Endothelial cell (in vitro differentiated cells): Measurements from ENCODE around the gene IFFO2. TPM values are rescaled to one million over a fixed set of nuclear protein-coding genes. Genes with fewer than 3 reads are reported as not detected.

Experiments
- DNase-seq: peaks from one replicate; pipeline ENCODE4 v3.0.0; 2021; ENCODE audit warnings: low spot score
- H3K27ac Mint-ChIP-seq: one replicate; pipeline ENCODE4 v1.8.0; 2021; ENCODE audit warnings: mixed read lengths, inconsistent platforms; ENCODE audit not compliant: unreplicated experiment
- H3K27me3 Mint-ChIP-seq: one replicate; pipeline ENCODE4 v1.8.0; 2021; ENCODE audit warnings: mild to moderate bottlenecking, moderate library complexity, mixed read lengths, inconsistent platforms; ENCODE audit not compliant: unreplicated experiment
- H3K36me3 Mint-ChIP-seq: one replicate; pipeline ENCODE4 v1.8.0; 2021; ENCODE audit warnings: mild to moderate bottlenecking, low read depth, mixed read lengths, inconsistent platforms; ENCODE audit not compliant: unreplicated experiment
- H3K4me1 Mint-ChIP-seq: one replicate; pipeline ENCODE4 v1.8.0; 2021; ENCODE audit warnings: mild to moderate bottlenecking, mixed read lengths, inconsistent platforms; ENCODE audit not compliant: unreplicated experiment
- H3K4me3 Mint-ChIP-seq: one replicate; pipeline ENCODE4 v1.8.0; 2021; ENCODE audit warnings: mild to moderate bottlenecking, mixed read lengths, inconsistent platforms; ENCODE audit not compliant: unreplicated experiment
- H3K9me3 Mint-ChIP-seq: one replicate; pipeline ENCODE4 v1.8.0; 2021; ENCODE audit warnings: mixed read lengths, inconsistent platforms; ENCODE audit not compliant: unreplicated experiment
- total RNA-seq: library from RNA; stranded (reverse); fragmentation: NEBNext Ultra II Directional; extraction: Animal tissue kit (Norgen Biotek cat#: 25700); gene quantifications from one replicate; pipeline ENCODE4 v1.2.1, GENCODE V29; 2021; ENCODE audit not compliant: unreplicated experiment
- TF ChIP-seq, protein P1 (sequence below): fragments of 200-600 bp; sonication (generic); IDR thresholded peaks from one replicate; pipeline ENCODE4 v1.5.0; 2021; ENCODE audit warnings: antibody characterized with exemption; ENCODE audit not compliant: unreplicated experiment

IFFO2 gene
- total RNA-seq, 1 donor from 2014 or later, result 16.7 TPM

DNA sequence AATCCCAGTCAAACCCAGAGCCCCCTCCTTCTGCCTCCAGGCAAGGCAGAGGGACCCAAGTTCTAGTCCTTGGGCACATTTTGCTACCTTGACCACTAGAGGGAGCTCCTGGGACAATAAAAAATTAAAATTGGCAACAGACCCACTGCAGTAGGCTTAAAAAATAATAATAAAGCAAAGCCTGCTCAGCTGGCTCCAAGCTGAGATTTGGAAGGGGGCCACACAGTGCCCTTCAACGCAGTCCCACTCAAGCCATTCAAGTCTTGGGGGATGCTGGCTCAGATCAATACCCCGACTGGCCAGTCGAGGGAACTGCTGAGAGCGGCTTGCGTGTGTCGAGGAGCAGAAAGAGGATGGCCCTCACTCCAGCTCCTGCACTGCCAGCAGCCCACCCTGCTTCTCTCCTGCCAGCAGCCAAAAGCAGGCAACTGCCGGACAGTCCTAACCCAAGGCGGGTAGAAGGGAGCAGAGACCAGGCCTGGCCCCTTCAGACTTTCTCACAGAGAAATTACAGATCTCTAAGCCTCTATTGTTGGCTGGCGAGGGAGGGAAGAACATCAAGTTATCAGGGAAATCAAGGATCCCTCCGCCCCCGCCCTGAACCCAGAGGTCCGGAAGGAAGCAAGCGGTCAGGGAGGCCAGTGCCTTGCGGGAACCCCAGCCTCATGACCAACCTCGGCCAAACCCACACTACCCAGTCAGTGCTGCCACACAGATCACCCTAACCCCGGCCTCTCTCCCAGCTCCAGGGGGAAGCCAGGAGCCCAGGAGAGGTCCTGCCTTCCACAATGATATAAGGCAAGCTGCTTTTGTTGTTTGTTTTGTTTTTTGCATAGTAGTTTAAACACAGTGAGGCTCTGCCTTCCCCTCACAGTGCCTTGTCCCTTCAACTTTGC, 49.2 kb downstream of the IFFO2 start:
- Mint-ChIP-seq H3K4me3 (no peak overlapping the region), H3K27ac (no peak overlapping the region)

DNA sequence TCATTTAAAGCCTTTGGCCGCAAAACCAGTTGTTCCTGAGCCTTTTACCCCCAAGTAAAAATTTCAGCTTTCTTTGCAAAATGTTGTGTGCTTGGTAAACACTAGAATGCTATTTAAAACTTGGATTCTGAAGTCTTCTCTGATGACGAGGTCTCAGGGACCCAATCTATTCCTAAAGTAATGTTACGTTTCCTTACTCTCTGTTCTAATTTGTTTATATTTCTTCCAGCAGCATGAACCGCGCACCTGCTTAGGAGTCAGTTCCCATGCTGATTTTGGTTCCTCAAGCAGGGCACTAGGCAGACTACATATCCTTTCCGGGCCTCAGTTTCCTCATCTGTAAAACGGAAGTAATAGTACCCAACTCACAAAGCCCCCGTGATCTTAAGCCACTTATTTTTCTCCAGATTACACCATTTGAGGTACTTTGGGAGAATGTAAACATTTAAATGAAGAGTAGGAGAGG, 53.2 kb downstream of the IFFO2 start:
- H3K4me1 Mint-ChIP-seq, result peaks cover 45% of the 10 kb centered on the region
- peaks cover 6% of the 10 kb centered on the region for H3K36me3 Mint-ChIP-seq
- H3K4me3 Mint-ChIP-seq, result peak overlapping the region; percentile 85
- DNase-seq, result no peak
- TF ChIP-seq, protein P1, sequence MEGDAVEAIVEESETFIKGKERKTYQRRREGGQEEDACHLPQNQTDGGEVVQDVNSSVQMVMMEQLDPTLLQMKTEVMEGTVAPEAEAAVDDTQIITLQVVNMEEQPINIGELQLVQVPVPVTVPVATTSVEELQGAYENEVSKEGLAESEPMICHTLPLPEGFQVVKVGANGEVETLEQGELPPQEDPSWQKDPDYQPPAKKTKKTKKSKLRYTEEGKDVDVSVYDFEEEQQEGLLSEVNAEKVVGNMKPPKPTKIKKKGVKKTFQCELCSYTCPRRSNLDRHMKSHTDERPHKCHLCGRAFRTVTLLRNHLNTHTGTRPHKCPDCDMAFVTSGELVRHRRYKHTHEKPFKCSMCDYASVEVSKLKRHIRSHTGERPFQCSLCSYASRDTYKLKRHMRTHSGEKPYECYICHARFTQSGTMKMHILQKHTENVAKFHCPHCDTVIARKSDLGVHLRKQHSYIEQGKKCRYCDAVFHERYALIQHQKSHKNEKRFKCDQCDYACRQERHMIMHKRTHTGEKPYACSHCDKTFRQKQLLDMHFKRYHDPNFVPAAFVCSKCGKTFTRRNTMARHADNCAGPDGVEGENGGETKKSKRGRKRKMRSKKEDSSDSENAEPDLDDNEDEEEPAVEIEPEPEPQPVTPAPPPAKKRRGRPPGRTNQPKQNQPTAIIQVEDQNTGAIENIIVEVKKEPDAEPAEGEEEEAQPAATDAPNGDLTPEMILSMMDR, result no peak
- peaks cover 16% of the 10 kb centered on the region for H3K27me3 Mint-ChIP-seq
- peak overlapping the region; percentile 9 for H3K27ac Mint-ChIP-seq
- no peaks in the 10 kb centered on the region for H3K9me3 Mint-ChIP-seq

More for the DNA sequence above, 49.2 kb downstream of the IFFO2 start:
- H3K36me3 Mint-ChIP-seq, result peaks cover 6% of the 10 kb centered on the region
- DNase-seq, result peak; percentile 60
- TF ChIP-seq, protein P1, result peak; percentile 97
- peaks cover 10% of the 10 kb centered on the region for H3K27me3 Mint-ChIP-seq
- H3K4me1 Mint-ChIP-seq, result peaks cover 36% of the 10 kb centered on the region
- no peaks in the 10 kb centered on the region for H3K9me3 Mint-ChIP-seq

DNA sequence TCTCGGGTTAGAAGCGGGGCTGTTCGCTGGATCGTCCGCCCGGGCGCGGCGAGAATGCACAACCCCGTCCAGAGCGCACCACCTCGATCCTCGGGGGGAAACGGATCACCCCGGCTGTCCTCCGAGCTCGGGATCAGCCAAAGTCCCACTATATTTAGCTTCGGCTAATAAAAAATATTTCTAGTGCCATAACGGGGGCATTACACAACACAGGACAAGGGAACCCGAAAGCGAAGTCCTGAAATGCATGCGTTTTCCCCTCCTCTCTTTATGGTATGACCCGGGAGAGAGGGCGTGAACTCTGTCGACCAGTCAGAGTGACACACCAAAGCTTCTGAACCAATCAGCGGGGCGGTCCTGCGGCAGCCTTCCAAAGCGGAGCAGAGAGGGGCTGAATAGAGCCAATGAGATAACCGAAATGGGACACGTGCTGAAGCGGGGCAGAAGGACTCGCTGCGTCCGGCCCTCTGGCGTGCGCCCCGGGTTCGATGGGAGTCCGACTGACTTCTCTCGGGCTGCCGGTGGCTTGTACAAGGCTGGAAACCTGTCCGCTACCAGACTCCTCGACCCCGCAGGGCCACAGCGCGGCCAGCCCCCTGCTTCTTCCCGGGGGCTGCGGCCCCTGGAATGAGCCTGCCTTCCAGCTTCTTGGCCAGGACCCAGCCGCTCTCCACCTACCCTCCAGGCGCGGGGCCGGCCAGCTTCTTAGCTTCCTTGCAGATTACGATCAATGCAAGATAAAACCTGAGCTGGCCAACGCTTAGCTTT, 53.8 kb downstream of the IFFO2 start, which contains the start of gene ALDH4A1:
ALDH4A1 (minus strand) TSS at position 33 of the 768 bp plus-strand sequence; CDS start at position 1, 32 bp downstream.
- Mint-ChIP-seq H3K4me1 (peaks cover 39% of the 10 kb centered on the region), H3K27me3 (peaks cover 14% of the 10 kb centered on the region), H3K9me3 (no peaks in the 10 kb centered on the region), H3K36me3 (peaks cover 6% of the 10 kb centered on the region), H3K27ac (peak within 1 kb of the TSS; percentile 96), H3K4me3 (peak within 1 kb of the TSS; percentile 100)
- peak; percentile 87 for DNase-seq
- TF ChIP-seq, protein P1, result no peak

DNA sequence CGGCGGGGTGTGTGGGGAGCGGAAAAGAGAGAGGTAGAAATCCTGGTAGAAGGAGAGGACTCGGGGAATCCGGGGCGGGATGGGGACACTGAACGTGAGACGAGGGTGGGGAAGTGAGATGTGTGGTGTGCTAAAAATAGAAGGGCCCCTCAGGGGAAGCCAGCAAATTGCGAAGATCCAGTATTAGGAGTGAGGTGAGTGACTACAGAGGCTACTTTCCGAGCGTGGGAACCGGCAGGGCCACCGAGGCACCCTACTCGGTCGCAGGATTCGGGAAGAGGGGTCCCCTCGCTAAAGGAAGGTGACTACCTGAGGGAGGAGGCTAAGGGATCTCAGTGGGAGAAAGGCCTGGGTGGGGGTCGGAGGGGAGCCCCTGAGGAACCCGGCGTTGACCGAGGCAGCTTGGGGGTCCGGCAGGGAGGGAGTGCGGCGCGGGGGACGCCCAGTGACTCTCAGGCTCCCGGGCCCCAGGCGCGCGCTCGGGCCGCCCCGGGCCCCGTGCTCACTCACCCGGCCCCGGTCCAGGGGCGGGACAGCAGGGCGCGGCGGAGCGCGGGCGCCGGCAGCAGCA, 54.4 kb downstream of the IFFO2 start:
- H3K4me3 Mint-ChIP-seq, result peak overlapping the region; percentile 100
- H3K27ac Mint-ChIP-seq, result peak overlapping the region; percentile 92
- H3K27me3 Mint-ChIP-seq, result peaks cover 14% of the 10 kb centered on the region
- no peaks in the 10 kb centered on the region for H3K9me3 Mint-ChIP-seq
- no peak for DNase-seq
- peaks cover 34% of the 10 kb centered on the region for H3K4me1 Mint-ChIP-seq
- TF ChIP-seq, protein P1, result no peak
- peaks cover 6% of the 10 kb centered on the region for H3K36me3 Mint-ChIP-seq
